ENCODE data around the gene FGD6. TPM values are rescaled to one million over a fixed set of nuclear protein-coding genes. Genes with fewer than 3 reads are reported as not detected.

The FGD6 gene
- total and polyA plus RNA-seq, 8 donors = 1.4 to 24.3 (median 9.2) TPM

DNA sequence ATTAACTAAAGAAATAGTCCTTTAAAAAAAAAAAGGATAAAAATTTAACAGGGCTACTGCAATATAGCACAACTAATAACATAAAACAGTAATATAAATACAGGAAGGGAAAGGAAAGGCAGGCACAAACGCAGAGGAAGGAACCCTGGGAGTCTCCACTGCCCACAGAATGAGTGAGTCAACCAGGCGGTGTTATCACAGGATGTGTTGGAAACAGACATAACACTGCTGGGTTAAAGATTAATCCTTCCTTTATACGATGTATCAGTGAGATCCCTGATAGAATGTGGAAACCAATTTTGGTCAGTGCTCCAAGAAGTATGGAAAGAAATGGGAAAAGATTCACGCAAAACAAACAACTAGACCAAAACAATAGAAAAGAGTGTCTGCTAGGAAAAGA is 47.9 kb downstream of the FGD6 start:
- intact Hi-C loops (cut with DNase I) = no loop called here
- WGBS, 2 donors = 37 to 43% methylated on average over 4 of the region's 4 CpGs

GRCh38 chr12:95168746-95169145 is 48.5 kb downstream of the FGD6 start:
- Histone ChIP-seq H3K9me3 (no peaks in the 10 kb centered on the region), H3K36me3 (no peaks in the 10 kb centered on the region), H3K27ac (peak overlapping the region in 2 of 4 donors; percentile 24 to 48), H3K27me3 (no peaks in the 10 kb centered on the region), H3K4me1 (peaks cover 3 to 24% (median 12%) of the 10 kb centered on the region in 3 donors), H3K4me3 (no peak overlapping the region)
- no peak for ATAC-seq
- TF ChIP-seq, protein P1, sequence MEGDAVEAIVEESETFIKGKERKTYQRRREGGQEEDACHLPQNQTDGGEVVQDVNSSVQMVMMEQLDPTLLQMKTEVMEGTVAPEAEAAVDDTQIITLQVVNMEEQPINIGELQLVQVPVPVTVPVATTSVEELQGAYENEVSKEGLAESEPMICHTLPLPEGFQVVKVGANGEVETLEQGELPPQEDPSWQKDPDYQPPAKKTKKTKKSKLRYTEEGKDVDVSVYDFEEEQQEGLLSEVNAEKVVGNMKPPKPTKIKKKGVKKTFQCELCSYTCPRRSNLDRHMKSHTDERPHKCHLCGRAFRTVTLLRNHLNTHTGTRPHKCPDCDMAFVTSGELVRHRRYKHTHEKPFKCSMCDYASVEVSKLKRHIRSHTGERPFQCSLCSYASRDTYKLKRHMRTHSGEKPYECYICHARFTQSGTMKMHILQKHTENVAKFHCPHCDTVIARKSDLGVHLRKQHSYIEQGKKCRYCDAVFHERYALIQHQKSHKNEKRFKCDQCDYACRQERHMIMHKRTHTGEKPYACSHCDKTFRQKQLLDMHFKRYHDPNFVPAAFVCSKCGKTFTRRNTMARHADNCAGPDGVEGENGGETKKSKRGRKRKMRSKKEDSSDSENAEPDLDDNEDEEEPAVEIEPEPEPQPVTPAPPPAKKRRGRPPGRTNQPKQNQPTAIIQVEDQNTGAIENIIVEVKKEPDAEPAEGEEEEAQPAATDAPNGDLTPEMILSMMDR (IDR thresholded peaks at IDR 0.05) = no peak
- intact Hi-C loops (cut with DNase I) = no loop called here
- 88 to 90% methylated on average over 2 of the region's 2 CpGs for WGBS, 2 donors
- DNase-seq = no peak
- FAIRE-seq = no peak

More for the DNA sequence above, 47.9 kb downstream of the FGD6 start:
- Histone ChIP-seq H3K9me3 (no peaks in the 10 kb centered on the region), H3K27ac (peak overlapping the region in 2 of 4 donors; percentile 24 to 48), H3K4me1 (peaks cover 0 to 24% (median 10%) of the 10 kb centered on the region in 3 donors), H3K4me3 (no peak overlapping the region), H3K36me3 (no peaks in the 10 kb centered on the region), H3K27me3 (no peaks in the 10 kb centered on the region)
- FAIRE-seq = peak; percentile 20
- DNase-seq = peak in 2 of 6 donors; percentile 23 to 43
- TF ChIP-seq, protein P1 (IDR thresholded peaks at IDR 0.05) = no peak
- peak; percentile 51 to 86 (median 76) for ATAC-seq

- FAIRE-seq (no peak), DNase-seq (no peak), ATAC-seq (peak in 2 of 4 donors; percentile 4 to 5)
- Histone ChIP-seq H3K4me3 (peak overlapping the region in 2 of 4 donors; percentile 9 to 27), H3K27me3 (no peaks in the 10 kb centered on the region), H3K27ac (peak overlapping the region in 2 of 4 donors; percentile 59 to 65), H3K4me1 (peaks cover 5 to 17% (median 7%) of the 10 kb centered on the region in 3 donors), H3K36me3 (no peaks in the 10 kb centered on the region), H3K9me3 (no peaks in the 10 kb centered on the region)
- WGBS, 2 donors = 82 to 85% methylated on average over 2 of the region's 2 CpGs
- intact Hi-C loops (cut with DNase I) = no loop called here
- TF ChIP-seq, protein P1 (IDR thresholded peaks at IDR 0.05) = no peak
Observed at GRCh38 chr12:95164656-95165055, 52.6 kb downstream of the FGD6 start.

- 84 to 92% methylated on average over 3 of the region's 3 CpGs for WGBS, 2 donors
- no peak overlapping the region for H3K27ac ChIP-seq
- TF ChIP-seq, protein P1 (IDR thresholded peaks at IDR 0.05) = no peak
- ATAC-seq = no peak
- H3K4me1 ChIP-seq = peaks cover 4 to 11% (median 5%) of the 10 kb centered on the region in 3 donors
- no peaks in the 10 kb centered on the region for H3K36me3 ChIP-seq
- no peak for FAIRE-seq
- intact Hi-C loops (cut with DNase I) = no loop called here
- no peaks in the 10 kb centered on the region for H3K9me3 ChIP-seq
- H3K4me3 ChIP-seq = no peak overlapping the region
- H3K27me3 ChIP-seq = no peaks in the 10 kb centered on the region
- DNase-seq = no peak
Observed at GRCh38 chr12:95158919-95159318, 58.3 kb downstream of the FGD6 start.

GRCh38 chr12:95151821-95152220 is 65.4 kb downstream of the FGD6 start:
- TF ChIP-seq, protein P1 (IDR thresholded peaks at IDR 0.05) = no peak
- FAIRE-seq (no peak), ATAC-seq (no peak), DNase-seq (no peak)
- no peaks in the 10 kb centered on the region for H3K9me3 ChIP-seq
- no peak overlapping the region for H3K27ac ChIP-seq
- H3K36me3 ChIP-seq = no peaks in the 10 kb centered on the region
- H3K4me3 ChIP-seq = no peak overlapping the region
- WGBS, 2 donors = 94% methylated on average over 2 of the region's 2 CpGs
- H3K27me3 ChIP-seq = no peaks in the 10 kb centered on the region
- intact Hi-C loops (cut with DNase I) = no loop called here
- H3K4me1 ChIP-seq = no peaks in the 10 kb centered on the region

Measured in pancreas (tissue), 10 donors.